BJ (cell line): ENCODE results near the gene BDKRB1. TPM values are rescaled to one million over a fixed set of nuclear protein-coding genes. Genes with fewer than 3 reads are reported as not detected.

Source experiments
- CTCF ChIA-PET: fragments of 350-600 bp; formaldehyde crosslinking; extraction: SDS; loops from one replicate; lab custom pipeline; 2021; ENCODE audit warnings: antibody characterized with exemption, inconsistent platforms; lab: Yijun Ruan, JAX
- POLR2A ChIA-PET: fragments of 300-600 bp; sonication (Branson Sonifier 250); formaldehyde crosslinking; extraction: SDS; loops from one replicate; lab custom pipeline; 2021; ENCODE audit warnings: antibody characterized with exemption; lab: Charles Lee
- DNase-seq: peaks from one replicate; pipeline ENCODE4 v3.0.0-alpha.2; 2011; ENCODE audit warnings: low read depth
- H3K27me3 ChIP-seq: 2 replicates; pipeline ENCODE4 v1.6.0; 2011; ENCODE audit warnings: low read length; ENCODE audit not compliant: control insufficient read depth, insufficient read depth
- H3K36me3 ChIP-seq: 2 replicates; pipeline ENCODE4 v1.5.1; 2011; ENCODE audit warnings: low read length; ENCODE audit not compliant: control insufficient read depth, insufficient read depth
- H3K4me3 ChIP-seq: 2 replicates; pipeline ENCODE4 v1.5.1; 2011; ENCODE audit warnings: low read depth, mild to moderate bottlenecking, control low read depth, low read length
- CTCF ChIP-seq: IDR thresholded peaks from 2 replicates; pipeline ENCODE4 v1.5.1; 2011; ENCODE audit warnings: low read depth, mild to moderate bottlenecking, control low read depth, inconsistent platforms, low read length, moderate library complexity; ENCODE audit not compliant: insufficient read depth
- polyA plus RNA-seq: library from polyadenylated mRNA; depleted of rRNA; stranded (reverse); fragments of >200 nt; gene quantifications from 2 replicates; pipeline ENCODE4 v1.2.3, GENCODE V29; 2011

BDKRB1 gene
- polyA plus RNA-seq, 1 experiment, result 3.8 TPM

GRCh38 chr14:96263347-96264199 lies 7.6 kb downstream of the BDKRB1 start:
- Histone ChIP-seq H3K27me3 (no peaks in the 10 kb centered on the region), H3K36me3 (no peaks in the 10 kb centered on the region; the same call in 1 of the 2 replicates), H3K4me3 (no peak overlapping the region)
- DNase-seq, result no peak
- ChIA-PET CTCF (interaction anchor here (0.7 to 3.6 kb wide), 5 partner anchors 11 to 250 kb away, joined by 3 to 17 read pairs (median 3); no protein-coding TSS in a partner anchor), POLR2A (no interaction called here)
- TF ChIP-seq CTCF, result no peak

DNA sequence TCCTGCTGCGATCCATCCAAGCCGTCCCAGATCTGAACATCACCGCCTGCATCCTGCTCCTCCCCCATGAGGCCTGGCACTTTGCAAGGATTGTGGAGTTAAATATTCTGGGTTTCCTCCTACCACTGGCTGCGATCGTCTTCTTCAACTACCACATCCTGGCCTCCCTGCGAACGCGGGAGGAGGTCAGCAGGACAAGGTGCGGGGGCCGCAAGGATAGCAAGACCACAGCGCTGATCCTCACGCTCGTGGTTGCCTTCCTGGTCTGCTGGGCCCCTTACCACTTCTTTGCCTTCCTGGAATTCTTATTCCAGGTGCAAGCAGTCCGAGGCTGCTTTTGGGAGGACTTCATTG lies 8.2 kb downstream of the BDKRB1 start:
- ChIA-PET CTCF (interaction anchor here (0.7 to 3.6 kb wide), 5 partner anchors 10 to 163 kb away, joined by 3 to 17 read pairs (median 5); no protein-coding TSS in a partner anchor), POLR2A (no interaction called here)
- Histone ChIP-seq H3K27me3 (no peaks in the 10 kb centered on the region), H3K4me3 (no peak overlapping the region), H3K36me3 (no peaks in the 10 kb centered on the region; the same call in 1 of the 2 replicates)
- no peak for DNase-seq
- no peak for TF ChIP-seq CTCF

GRCh38 chr14:96264853-96265252 lies 8.8 kb downstream of the BDKRB1 start:
- no peak overlapping the region for H3K4me3 ChIP-seq
- no peaks in the 10 kb centered on the region for H3K27me3 ChIP-seq
- H3K36me3 ChIP-seq, result no peaks in the 10 kb centered on the region; the same call in 1 of the 2 replicates
- CTCF ChIA-PET, result interaction anchor here (1.0 to 3.6 kb wide), 5 partner anchors 10 to 167 kb away, joined by 3 to 17 read pairs (median 4); no protein-coding TSS in a partner anchor
- POLR2A ChIA-PET, result no interaction called here
- peak; percentile 61 for TF ChIP-seq CTCF
- DNase-seq, result no peak

GRCh38 chr14:96265383-96266095 lies 9.5 kb downstream of the BDKRB1 start:
- Histone ChIP-seq H3K4me3 (no peak overlapping the region), H3K36me3 (no peaks in the 10 kb centered on the region; the same call in 1 of the 2 replicates), H3K27me3 (no peaks in the 10 kb centered on the region)
- CTCF ChIA-PET, result interaction anchor here (0.9 to 1.4 kb wide), 9 partner anchors 9 to 263 kb away, joined by 3 to 5 read pairs (median 3); no protein-coding TSS in a partner anchor
- DNase-seq, result no peak
- POLR2A ChIA-PET, result no interaction called here
- TF ChIP-seq CTCF, result no peak

- no peak for TF ChIP-seq CTCF
- ChIA-PET CTCF (interaction anchor here (0.5 to 1.1 kb wide), 3 partner anchors 10 to 280 kb away, joined by 3 to 7 read pairs (median 3); no protein-coding TSS in a partner anchor), POLR2A (no interaction called here)
- Histone ChIP-seq H3K36me3 (no peaks in the 10 kb centered on the region; the same call in 1 of the 2 replicates), H3K4me3 (no peak overlapping the region), H3K27me3 (no peaks in the 10 kb centered on the region)
- peak; percentile 63 for DNase-seq
Observed at GRCh38 chr14:96267336-96267735, 11.3 kb downstream of the BDKRB1 start.
